ENCODE measurements around the gene ADCY5. TPM values are rescaled to one million over a fixed set of nuclear protein-coding genes. Genes with fewer than 3 reads are reported as not detected.

The ADCY5 gene
- total RNA-seq, 2 donors from 2014 or later: 105 to 163 TPM

GRCh38 chr3:123423806-123424205 lies 25.1 kb downstream of the ADCY5 start:
- H3K36me3 ChIP-seq: no peaks in the 10 kb centered on the region
- H3K4me1 ChIP-seq: peaks cover 4 to 75% of the 10 kb centered on the region in 2 donors
- H3K4me3 ChIP-seq: no peak overlapping the region
- no peaks in the 10 kb centered on the region for H3K9me3 ChIP-seq
- no peaks in the 10 kb centered on the region for H3K27me3 ChIP-seq
- peak overlapping the region; percentile 91 to 92 for H3K27ac ChIP-seq
- TF ChIP-seq CTCF (IDR thresholded peaks at IDR 0.05): no peak
- no peak for DNase-seq (ENCODE audit: low spot score)

- H3K27ac ChIP-seq: peak overlapping the region; percentile 91 to 92
- DNase-seq (ENCODE audit: low spot score): no peak
- H3K4me3 ChIP-seq: no peak overlapping the region
- peaks cover 4 to 79% of the 10 kb centered on the region in 2 donors for H3K4me1 ChIP-seq
- no peaks in the 10 kb centered on the region for H3K27me3 ChIP-seq
- H3K36me3 ChIP-seq: no peaks in the 10 kb centered on the region
- no peak for TF ChIP-seq CTCF (IDR thresholded peaks at IDR 0.05)
- no peaks in the 10 kb centered on the region for H3K9me3 ChIP-seq
These were observed 25.9 kb downstream of the ADCY5 start for GRCh38 chr3:123423031-123423430.

- peaks cover 4 to 84% of the 10 kb centered on the region in 2 donors for H3K4me1 ChIP-seq
- no peak for TF ChIP-seq CTCF (IDR thresholded peaks at IDR 0.05)
- H3K9me3 ChIP-seq: no peaks in the 10 kb centered on the region
- H3K36me3 ChIP-seq: no peaks in the 10 kb centered on the region
- peak overlapping the region; percentile 91 to 92 for H3K27ac ChIP-seq
- H3K4me3 ChIP-seq: no peak overlapping the region
- DNase-seq (ENCODE audit: low spot score): no peak
- H3K27me3 ChIP-seq: no peaks in the 10 kb centered on the region
These were observed 26.4 kb downstream of the ADCY5 start for GRCh38 chr3:123422457-123422856.

GRCh38 chr3:123421353-123422174 lies 27.3 kb downstream of the ADCY5 start:
- TF ChIP-seq CTCF (IDR thresholded peaks at IDR 0.05): no peak
- Histone ChIP-seq H3K4me3 (no peak overlapping the region), H3K27me3 (no peaks in the 10 kb centered on the region), H3K4me1 (peaks cover 4 to 93% of the 10 kb centered on the region in 2 donors), H3K27ac (peak overlapping the region; percentile 91 to 92), H3K36me3 (no peaks in the 10 kb centered on the region), H3K9me3 (no peaks in the 10 kb centered on the region)
- DNase-seq (ENCODE audit: low spot score): no peak

GRCh38 chr3:123420416-123420968 lies 28.4 kb downstream of the ADCY5 start:
- no peaks in the 10 kb centered on the region for H3K36me3 ChIP-seq
- no peak for TF ChIP-seq CTCF (IDR thresholded peaks at IDR 0.05)
- H3K4me3 ChIP-seq: no peak overlapping the region
- no peak for DNase-seq (ENCODE audit: low spot score)
- no peaks in the 10 kb centered on the region for H3K9me3 ChIP-seq
- no peaks in the 10 kb centered on the region for H3K27me3 ChIP-seq
- H3K4me1 ChIP-seq: peaks cover 4 to 98% of the 10 kb centered on the region in 2 donors
- peak overlapping the region; percentile 91 to 92 for H3K27ac ChIP-seq

Measured in right atrium auricular region (tissue), 2 donors.